K562 (cell line): Measurements from ENCODE around the gene MYRIP. TPM values are rescaled to one million over a fixed set of nuclear protein-coding genes. Genes with fewer than 3 reads are reported as not detected.

Source experiments
- ATAC-seq: fragments of 200-7000 bp; cut with Tn5 transposase; 3 replicates; pipeline ENCODE4 v1.9.1; 2020; ENCODE audit warnings: moderate library complexity
- BruUV-seq: library from RNA; stranded (reverse); fragments of 400-500 nt; replicated peaks from 2 replicates; lab custom pipeline; 2021; lab: Mats Ljungman, UMichigan
- CTCF ChIA-PET: fragments of 300-600 bp; formaldehyde crosslinking; extraction: SDS; loops from one replicate; lab custom pipeline; 2021; ENCODE audit warnings: low intra/inter-chr PET ratio; lab: Yijun Ruan, JAX
- POLR2A ChIA-PET: fragments of 300-600, 350-650 bp; sonication (Branson Sonifier 250); formaldehyde crosslinking; extraction: SDS; loops from one replicate; lab custom pipeline; 2021; ENCODE audit warnings: antibody characterized with exemption, inconsistent platforms; lab: Yijun Ruan, JAX
- DNase-seq, 4 experiments: peaks; one replicate each; pipeline versions ENCODE4 v3.0.0 to v3.0.0-alpha.2; 2011 to 2018; ENCODE audit warnings: low spot score in 3 of 4, mixed read lengths in 3 of 4; ENCODE audit errors: extremely low read depth in 1 of 4
- FAIRE-seq: peaks from 2 replicates; lab custom pipeline; 2011; peaks lifted over from hg19 to GRCh38; lab: Jason Lieb, UNC
- H2AFZ ChIP-seq: 2 replicates; pipeline ENCODE4 v1.6.0; 2011; ENCODE audit warnings: low read depth, low read length, control low read depth, inconsistent platforms
- H3K27ac ChIP-seq: fragments of 200-600 bp; 3 replicates; pipeline ENCODE4 v1.8.0; 2011; ENCODE audit warnings: low read depth, mild to moderate bottlenecking, control low read depth, inconsistent platforms, low read length, moderate library complexity, mixed read lengths; ENCODE audit errors: extremely low read depth
- H3K27me3 ChIP-seq, 2 experiments: fragments of 300-600 bp in 1 of 2; 2 replicates in 1 of 2; 3 replicates in 1 of 2; pipeline versions ENCODE4 v1.6.0 to v1.8.0; 2011; ENCODE audit warnings: inconsistent platforms in 2 of 2, low read length in 2 of 2, mild to moderate bottlenecking in 1 of 2, mixed read lengths in 1 of 2, moderate library complexity in 1 of 2; ENCODE audit not compliant: control insufficient read depth in 2 of 2, insufficient read depth in 2 of 2
- H3K36me3 ChIP-seq: fragments of 300-600 bp; 3 replicates; pipeline ENCODE4 v1.8.0; 2011; ENCODE audit warnings: mild to moderate bottlenecking, low read length, inconsistent platforms; ENCODE audit not compliant: control insufficient read depth, insufficient read depth
- H3K4me1 ChIP-seq, 2 experiments: fragments of 200-600 bp in 1 of 2; replicated peaks in 1 of 2; 2 replicates in 1 of 2; 3 replicates in 1 of 2; pipeline versions ENCODE4 v1.5.1 to v1.8.0; 2011; ENCODE audit warnings: inconsistent platforms in 2 of 2, low read length in 2 of 2, mild to moderate bottlenecking in 1 of 2, mixed read lengths in 1 of 2, moderate library complexity in 1 of 2; ENCODE audit not compliant: control insufficient read depth in 2 of 2, insufficient read depth in 2 of 2
- H3K4me2 ChIP-seq: 2 replicates; pipeline ENCODE4 v1.6.1; 2011; ENCODE audit warnings: low read length, control low read depth, inconsistent platforms, mixed read lengths; ENCODE audit not compliant: insufficient read depth
- H3K4me3 ChIP-seq: fragments of 200-600 bp; sonication (generic), shearing (Covaris generic); 2 replicates; pipeline ENCODE4 v1.5.1; 2016; ENCODE audit warnings: control low read depth, inconsistent platforms
- H3K79me2 ChIP-seq: fragments of 200-600 bp; 3 replicates; pipeline ENCODE4 v1.8.0; 2011; ENCODE audit warnings: low read length, inconsistent platforms; ENCODE audit not compliant: control insufficient read depth, insufficient read depth
- H3K9ac ChIP-seq, 2 experiments: 2 replicates each; pipeline versions ENCODE4 v1.6.0 to v1.6.1; 2011; ENCODE audit warnings: low read depth in 2 of 2, low read length in 2 of 2, control low read depth in 1 of 2, inconsistent platforms in 1 of 2, mild to moderate bottlenecking in 1 of 2, mixed read lengths in 1 of 2; ENCODE audit not compliant: insufficient read depth in 1 of 2
- H3K9me1 ChIP-seq: one replicate; pipeline ENCODE4 v1.6.0; 2011; ENCODE audit warnings: inconsistent platforms, mild to moderate bottlenecking, low read length, moderate library complexity; ENCODE audit not compliant: control insufficient read depth, insufficient read depth
- H3K9me3 ChIP-seq: replicated peaks from 2 replicates; pipeline ENCODE4 v1.5.1; 2011; ENCODE audit warnings: low read depth, low read length, inconsistent platforms; ENCODE audit not compliant: control insufficient read depth, insufficient read depth
- H4K20me1 ChIP-seq: replicated peaks from 2 replicates; pipeline ENCODE4 v1.6.1; 2011; ENCODE audit warnings: low read length, inconsistent platforms, mixed read lengths; ENCODE audit not compliant: control insufficient read depth, insufficient read depth
- CBX3 ChIP-seq, 2 experiments: IDR thresholded peaks; 1 replicate in 1 of 2; 2 replicates in 1 of 2; pipeline ENCODE4 v1.6.1; 2012; ENCODE audit warnings: inconsistent platforms in 2 of 2, low read length in 2 of 2, borderline replicate concordance in 1 of 2, control low read depth in 1 of 2
- CEBPB ChIP-seq: fragments of 450-650 bp; IDR thresholded peaks from 2 replicates; pipeline ENCODE4 v1.6.1; 2016; ENCODE audit warnings: missing genetic modification characterization, missing compliant biosample characterization
- CEBPG ChIP-seq, 3 experiments: fragments of 200-800 bp in 1 of 3; sonication (Bioruptor generic) in 1 of 3; sonication (generic) in 1 of 3; formaldehyde crosslinking in 1 of 3; IDR thresholded peaks in 2 of 3; conservative IDR thresholded peaks in 1 of 3; 2 replicates each; pipeline versions ENCODE4 v1.6.1 to v1.8.0; 2016 to 2022; ENCODE audit warnings: missing compliant biosample characterization in 2 of 3, missing genetic modification characterization in 2 of 3, mild to moderate bottlenecking in 1 of 3, missing genetic modification reagents in 1 of 3
- NCOR1 ChIP-seq: fragments of 450-650 bp; IDR thresholded peaks from 2 replicates; pipeline ENCODE4 v1.6.1; 2016; ENCODE audit warnings: mild to moderate bottlenecking, moderate library complexity
- PHF8 ChIP-seq: fragments of 200-600 bp; sonication (generic); IDR thresholded peaks from 2 replicates; pipeline ENCODE4 v1.6.1; 2012; ENCODE audit warnings: mixed run types, mild to moderate bottlenecking, inconsistent platforms, low read length, moderate library complexity, borderline replicate concordance
- PRMT5 ChIP-seq: sonication (generic); formaldehyde crosslinking; IDR thresholded peaks from 2 replicates; pipeline ENCODE4 v1.5.0; 2020; ENCODE audit warnings: missing genetic modification reagents
- SRSF1 ChIP-seq: fragments of 200-400 bp; formaldehyde crosslinking; IDR thresholded peaks from 2 replicates; pipeline ENCODE4 v1.6.1; 2017; ENCODE audit warnings: mild to moderate bottlenecking, low read depth, low read length, moderate library complexity
- TAL1 ChIP-seq: fragments of 450-650 bp; IDR thresholded peaks from 2 replicates; pipeline ENCODE4 v1.6.1; 2016; ENCODE audit warnings: mild to moderate bottlenecking
- ZNF766 ChIP-seq: fragments of 200-800 bp; sonication (Bioruptor generic); conservative IDR thresholded peaks from 2 replicates; pipeline ENCODE4 v1.6.1; 2016; ENCODE audit warnings: missing genetic modification characterization, missing compliant biosample characterization
- WGBS: fragments of 100-300 bp; shearing (Covaris generic); methylation state at CpG from one replicate; pipeline ENCODE4 v1.1.6; 2016; ENCODE audit warnings: low coverage, mixed read lengths; ENCODE audit not compliant: insufficient coverage; ENCODE audit errors: missing lambda C conversion rate; 5-methylcytosine and 5-hydroxymethylcytosine counted together
- in situ Hi-C: fragments of 300-500 bp; cut with MboI; formaldehyde crosslinking; loops from 4 replicates; pipeline ENCODE4 v1.15.0; 2018; ENCODE audit warnings: inconsistent platforms, mixed read lengths
- intact Hi-C: fragments of 100-400 bp; cut with micrococcal nuclease; formaldehyde crosslinking; loops from 2 replicates; pipeline ENCODE4 v1.14.2; 2022
- polyA plus RNA-seq, 8 experiments: library from polyadenylated mRNA; depleted of rRNA in 4 of 8; stranded (reverse) in 5 of 8; unstranded in 3 of 8; fragments of >200 nt; fragmentation: Nextera tagmentation in 2 of 8; fragmentation: Illumina TruSeq in 1 of 8; extraction: Ambion mirVana in 2 of 8; extraction: Trizol in 1 of 8; gene quantifications; 2 replicates each; pipeline versions ENCODE4 v1.2.1 to v1.2.3, GENCODE V29; 2011 to 2014; ENCODE audit warnings: inconsistent platforms in 1 of 8, missing spikeins in 1 of 8
- total RNA-seq, 7 experiments: library from RNA; depleted of rRNA in 6 of 7; stranded (reverse); fragments of >200 nt in 6 of 7; fragmentation: Illumina TruSeq in 2 of 7; extraction: Trizol in 2 of 7; gene quantifications; 2 replicates each; pipeline versions ENCODE4 v1.2.1 to v1.2.3, GENCODE V29; 2011 to 2021; ENCODE audit warnings: low replicate concordance in 1 of 7

The MYRIP gene
- total and polyA plus RNA-seq, 9 of the 15 experiments (the other 6 are each of a cell fraction or from before 2014, with no cell fraction given): 0.03 to 0.12 TPM; not detected in 7

- Histone ChIP-seq H3K27ac (no peak overlapping the region), H3K4me2 (no peak overlapping the region), H3K9ac (no peak overlapping the region), H4K20me1 (no peaks in the 10 kb centered on the region)
- CTCF ChIA-PET: no interaction called here
- 9% methylated on average over 1 of the region's 1 CpG for WGBS
- FAIRE-seq: no peak
- TF ChIP-seq CEBPB (tag): peak; percentile 87
- no peak for TF ChIP-seq NCOR1
- no peak for TF ChIP-seq SRSF1
- TF ChIP-seq PHF8: 0 out of 2 replicates have a peak, but pooled peaks have one; percentile 2
- TF ChIP-seq PRMT5 (CRISPR knock-in tag): no peak
- 0 out of 2 replicates have a peak, but pooled peaks have one; percentile 21 for TF ChIP-seq ZNF766 (CRISPR knock-in tag)
- no peak for TF ChIP-seq CEBPG (CRISPR knock-in tag; IDR thresholded peaks at IDR 0.05)
- peak; percentile 71 to 78 for TF ChIP-seq CEBPG (tag; conservative IDR thresholded peaks at IDR 0.05 in 1 of 2, IDR thresholded peaks at IDR 0.05 in 1 of 2)
- TF ChIP-seq CBX3 (IDR thresholded peaks at IDR 0.05; ENCODE audit: borderline replicate concordance in 1 of 2, low read length in 2 of 2): no peak
- no peak for TF ChIP-seq TAL1
- TF ChIP-seq, all 486 proteins: peak for 4
- Histone ChIP-seq H3K9me3 (no peaks in the 10 kb centered on the region), H3K36me3 (no peaks in the 10 kb centered on the region), H3K79me2 (no peaks in the 10 kb centered on the region), H3K4me1 (no peaks in the 10 kb centered on the region; a peak in 2 of 5 replicates), H3K27me3 (no peaks in the 10 kb centered on the region), H3K4me3 (no peak overlapping the region), H2AFZ (no peak overlapping the region), H3K9me1 (no peaks in the 10 kb centered on the region)
- POLR2A ChIA-PET: interaction anchor here (1.2 kb wide), 1 partner anchor 23 kb away, joined by 3 read pairs; no protein-coding TSS in a partner anchor
- no TSS peak for BruUV-seq
- in situ Hi-C loops (no loop called here), intact Hi-C loops (no loop called here)
- ATAC-seq (peak; percentile 68), DNase-seq (no peak)
Measured at GRCh38 chr3:40258555-40258954, 449.1 kb downstream of the MYRIP start.
